Cerebellar cortex (tissue), 1 donor: ENCODE data around the gene RPL41.

Experiments used
- DNase-seq: peaks from one replicate; pipeline ENCODE4 v3.0.0-alpha.2; 2015; ENCODE audit warnings: low spot score

Gene RPL41

GRCh38 chr12:56127888-56128669 is 11.6 kb downstream of the RPL41 start, which contains the start of gene ESYT1:
Gene ESYT1, plus strand, starts transcription at chr12:56128267. Its CDS starts 53 bp downstream, at chr12:56128320.
- DNase-seq: peak; percentile 100

GRCh38 chr12:56128670-56129205 is 12.3 kb downstream of the RPL41 start:
- DNase-seq: peak; percentile 26

GRCh38 chr12:56129206-56129941 is 12.9 kb downstream of the RPL41 start:
- DNase-seq: peak; percentile 26

GRCh38 chr12:56129942-56130495 is 13.6 kb downstream of the RPL41 start:
- DNase-seq: no peak

GRCh38 chr12:56130876-56131275 is 14.4 kb downstream of the RPL41 start:
- DNase-seq: no peak

GRCh38 chr12:56134897-56135296 is 18.5 kb downstream of the RPL41 start:
- DNase-seq: no peak

GRCh38 chr12:56137853-56138571 is 21.6 kb downstream of the RPL41 start:
- DNase-seq: no peak

- DNase-seq: no peak
Measured at GRCh38 chr12:56141946-56142784, 25.7 kb downstream of the RPL41 start.

GRCh38 chr12:56143217-56143616 is 26.8 kb downstream of the RPL41 start:
- no peak for DNase-seq

GRCh38 chr12:56143870-56144269 is 27.4 kb downstream of the RPL41 start:
- DNase-seq: no peak

- no peak for DNase-seq
Measured at GRCh38 chr12:56145217-56145616, 28.8 kb downstream of the RPL41 start.

GRCh38 chr12:56146492-56147460 is 30.3 kb downstream of the RPL41 start:
- no peak for DNase-seq

GRCh38 chr12:56150563-56150962 is 34.1 kb downstream of the RPL41 start:
- DNase-seq: no peak

GRCh38 chr12:56151672-56152131 is 35.3 kb downstream of the RPL41 start:
- peak; percentile 64 for DNase-seq

GRCh38 chr12:56152132-56152755 is 35.8 kb downstream of the RPL41 start, which contains the start of gene MYL6B:
Gene MYL6B, plus strand, starts transcription at chr12:56152587. Its CDS starts 1,332 bp downstream, at chr12:56153919.
- peak; percentile 91 for DNase-seq

- no peak for DNase-seq
Measured at GRCh38 chr12:56152756-56153677, 36.6 kb downstream of the RPL41 start.

GRCh38 chr12:56153678-56154065 is 37.2 kb downstream of the RPL41 start:
- no peak for DNase-seq

- no peak for DNase-seq
Measured at GRCh38 chr12:56154246-56154771, 37.9 kb downstream of the RPL41 start.
